GM21360 (cell line): Measurements from ENCODE around the gene PECR.

ENCODE experiments used
- ATAC-seq: cut with Tn5 transposase; IDR thresholded peaks from one replicate; pipeline ENCODE4 v1.9.1; 2021; ENCODE audit warnings: mild to moderate bottlenecking, moderate library complexity; ENCODE audit not compliant: unreplicated experiment

Gene PECR

GRCh38 chr2:216081487-216082116 is at the start of gene PECR, which contains the start of gene TMEM169:
Gene PECR, minus strand, starts transcription at chr2:216081809. Its CDS starts 68 bp downstream, at chr2:216081741.
Gene TMEM169, plus strand, starts transcription at chr2:216081919. Its CDS starts 14,045 bp downstream, at chr2:216095964.
- peak; percentile 93 for ATAC-seq

GRCh38 chr2:216130346-216130971 is 48.9 kb upstream of the PECR start:
- no peak for ATAC-seq

GRCh38 chr2:216126943-216127342 is 45.3 kb upstream of the PECR start:
- no peak for ATAC-seq

GRCh38 chr2:216121255-216121654 is 39.6 kb upstream of the PECR start:
- no peak for ATAC-seq

GRCh38 chr2:216119986-216120385 is 38.4 kb upstream of the PECR start:
- no peak for ATAC-seq

GRCh38 chr2:216119146-216119545 is 37.5 kb upstream of the PECR start:
- ATAC-seq = no peak

- no peak for ATAC-seq
Observed at GRCh38 chr2:216118474-216118873, 36.9 kb upstream of the PECR start.

- no peak for ATAC-seq
Observed at GRCh38 chr2:216117561-216118340, 36.1 kb upstream of the PECR start.

- no peak for ATAC-seq
Observed at GRCh38 chr2:216116418-216116817, 34.8 kb upstream of the PECR start.

GRCh38 chr2:216114714-216115531 is 33.3 kb upstream of the PECR start:
- peak; percentile 48 for ATAC-seq

- peak; percentile 1 for ATAC-seq
Observed at GRCh38 chr2:216114382-216114713, 32.7 kb upstream of the PECR start.

- ATAC-seq = peak; percentile 65
Observed at GRCh38 chr2:216113572-216113971, 32.0 kb upstream of the PECR start.

- ATAC-seq = no peak
Observed at GRCh38 chr2:216112926-216113325, 31.3 kb upstream of the PECR start.

- ATAC-seq = no peak
Observed at GRCh38 chr2:216111122-216111521, 29.5 kb upstream of the PECR start.

- no peak for ATAC-seq
Observed at GRCh38 chr2:216110620-216111019, 29.0 kb upstream of the PECR start.

- ATAC-seq = no peak
Observed at GRCh38 chr2:216109962-216110614, 28.5 kb upstream of the PECR start.

- ATAC-seq = peak; percentile 51
Observed at GRCh38 chr2:216108967-216109921, 27.6 kb upstream of the PECR start, which contains the start of gene XRCC5. Gene XRCC5, plus strand, starts transcription at chr2:216109348. Its CDS starts 89 bp downstream, at chr2:216109437.

GRCh38 chr2:216108310-216108966 is 26.8 kb upstream of the PECR start:
- ATAC-seq = no peak

- no peak for ATAC-seq
Observed at GRCh38 chr2:216107760-216108159, 26.2 kb upstream of the PECR start.
